K562 (cell line): ENCODE measurements around the gene CDCA3. TPM values are rescaled to one million over a fixed set of nuclear protein-coding genes. Genes with fewer than 3 reads are reported as not detected.
A peak's percentile ranks its signal among the peaks of the same experiment; 100 is the strongest.

ENCODE experiments used
- BCLAF1 ChIP-seq, 2 experiments: fragments of 450-650 bp in 1 of 2; IDR thresholded peaks; 2 replicates each; pipeline ENCODE4 v1.6.1; 2011 to 2017; ENCODE audit warnings: low read depth in 2 of 2, antibody characterized with exemption in 1 of 2, borderline replicate concordance in 1 of 2, low read length in 1 of 2, mild to moderate bottlenecking in 1 of 2, mixed read lengths in 1 of 2; ENCODE audit not compliant: control insufficient read depth in 1 of 2
- CBX1 ChIP-seq: sonication (generic); IDR thresholded peaks from 2 replicates; pipeline ENCODE4 v1.6.1; 2016; ENCODE audit warnings: antibody characterized with exemption, low read depth, mild to moderate bottlenecking
- HDAC1 ChIP-seq, 2 experiments: fragments of 450-650 bp; IDR thresholded peaks; 2 replicates each; pipeline ENCODE4 v1.6.1; 2016 to 2017; ENCODE audit warnings: inconsistent platforms in 1 of 2, mild to moderate bottlenecking in 1 of 2, moderate library complexity in 1 of 2
- HMGXB4 ChIP-seq: sonication (generic); formaldehyde crosslinking; IDR thresholded peaks from 2 replicates; pipeline ENCODE4 v1.8.1; 2023; ENCODE audit warnings: mild to moderate bottlenecking, missing genetic modification reagents
- HNRNPUL1 ChIP-seq: fragments of 200-400 bp; formaldehyde crosslinking; IDR thresholded peaks from 2 replicates; pipeline ENCODE4 v1.6.1; 2017; ENCODE audit warnings: low read length
- KDM1A ChIP-seq, 2 experiments: fragments of 450-650 bp; IDR thresholded peaks; 2 replicates each; pipeline ENCODE4 v1.6.1; 2016; ENCODE audit warnings: mild to moderate bottlenecking in 2 of 2
- KLF16 ChIP-seq: IDR thresholded peaks from 2 replicates; pipeline ENCODE4 v1.6.1; 2016; ENCODE audit warnings: antibody characterized with exemption
- MITF ChIP-seq: IDR thresholded peaks from 2 replicates; pipeline ENCODE4 v1.6.1; 2014; ENCODE audit warnings: antibody characterized with exemption
- THRB ChIP-seq: fragments of 450-650 bp; formaldehyde crosslinking; conservative IDR thresholded peaks from 2 replicates; pipeline ENCODE4 v1.4.0; 2022; ENCODE audit warnings: mild to moderate bottlenecking, missing genetic modification characterization
- ZNF354B ChIP-seq: fragments of 250-450 bp; sonication (Bioruptor Pico); IDR thresholded peaks from 2 replicates; pipeline ENCODE4 v1.4.0; 2020
- ZZZ3 ChIP-seq: fragments of 450-650 bp; IDR thresholded peaks from 2 replicates; pipeline ENCODE4 v1.6.1; 2016; ENCODE audit warnings: antibody characterized with exemption, mild to moderate bottlenecking, moderate library complexity
- polyA plus RNA-seq, 8 experiments: library from polyadenylated mRNA; depleted of rRNA in 4 of 8; stranded (reverse) in 5 of 8; unstranded in 3 of 8; fragments of >200 nt; fragmentation: Nextera tagmentation in 2 of 8; fragmentation: Illumina TruSeq in 1 of 8; extraction: Ambion mirVana in 2 of 8; extraction: Trizol in 1 of 8; gene quantifications; 2 replicates each; pipeline versions ENCODE4 v1.2.1 to v1.2.3, GENCODE V29; 2011 to 2014; ENCODE audit warnings: inconsistent platforms in 1 of 8, missing spikeins in 1 of 8
- total RNA-seq, 7 experiments: library from RNA; depleted of rRNA in 6 of 7; stranded (reverse); fragments of >200 nt in 6 of 7; fragmentation: Illumina TruSeq in 2 of 7; extraction: Trizol in 2 of 7; gene quantifications; 2 replicates each; pipeline versions ENCODE4 v1.2.1 to v1.2.3, GENCODE V29; 2011 to 2021; ENCODE audit warnings: low replicate concordance in 1 of 7
- TF ChIP-seq, protein P1 (sequence below): sonication (generic); formaldehyde crosslinking; IDR thresholded peaks from 2 replicates; pipeline ENCODE4 v1.8.1; 2022; ENCODE audit warnings: missing genetic modification reagents

The CDCA3 gene
- total and polyA plus RNA-seq, 9 of the 15 experiments (the other 6 are each of a cell fraction or from before 2014, with no cell fraction given) = 24.2 to 80.8 (median 55.1) TPM

DNA sequence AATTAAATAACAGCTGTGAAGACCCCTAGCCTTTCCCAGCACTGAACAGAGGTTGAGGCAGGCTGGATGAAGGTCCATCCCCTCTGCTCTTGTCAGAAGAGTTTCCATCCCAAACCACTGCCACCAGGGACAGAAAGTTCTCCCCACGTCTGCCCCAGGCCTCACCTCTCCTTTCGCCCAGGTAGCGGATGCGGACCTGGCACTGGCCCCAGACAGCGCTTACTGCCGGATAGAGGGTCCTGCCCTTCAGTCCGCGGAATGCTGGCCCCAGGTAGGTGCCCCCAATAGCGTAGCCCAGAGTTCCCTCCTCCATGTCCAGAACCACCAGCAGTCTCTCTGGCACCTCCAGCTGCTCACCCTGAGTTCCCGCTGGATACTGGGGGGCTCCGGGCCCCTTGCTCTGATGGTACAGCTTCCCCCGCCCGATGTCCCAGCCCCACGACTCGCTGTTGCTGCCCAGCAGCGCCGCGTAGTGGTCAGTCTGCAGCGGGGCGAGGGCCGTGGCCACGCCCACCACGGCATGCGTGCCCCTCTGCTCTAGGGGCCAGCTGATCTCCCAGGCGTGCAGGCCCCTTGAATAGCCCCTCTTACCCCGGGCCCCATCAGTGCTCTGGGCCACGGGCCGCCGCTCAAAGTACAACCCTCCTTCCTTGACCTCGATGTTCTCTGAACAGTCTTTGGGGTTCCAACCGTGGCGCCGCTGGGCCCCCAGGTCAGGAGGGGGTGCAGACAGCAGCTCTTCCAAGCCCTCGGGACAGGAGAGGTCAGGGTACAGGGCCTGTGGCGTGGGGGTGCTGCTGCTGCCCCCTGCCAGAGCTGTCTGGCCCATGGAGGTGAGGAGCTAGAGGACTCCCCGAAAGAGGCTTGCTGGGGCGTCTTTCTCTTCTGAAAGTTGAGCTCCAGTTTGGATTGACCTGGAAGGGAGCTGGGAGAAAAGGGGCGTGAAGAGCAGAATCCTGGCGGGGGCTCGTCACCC, 21.3 kb upstream of the CDCA3 start (continued):
- no peak for TF ChIP-seq BCLAF1 (IDR thresholded peaks at IDR 0.05; ENCODE audit: borderline replicate concordance in 1 of 2, control insufficient read depth in 1 of 2, low read depth in 2 of 2, low read length in 1 of 2)
- TF ChIP-seq HNRNPUL1 = no peak
- no peak for TF ChIP-seq HMGXB4 (CRISPR knock-in tag)
- 0 out of 2 replicates have a peak, but pooled peaks have one; percentile 31 for TF ChIP-seq KLF16
- no peak for TF ChIP-seq THRB (CRISPR knock-in tag)
- TF ChIP-seq, protein P1, sequence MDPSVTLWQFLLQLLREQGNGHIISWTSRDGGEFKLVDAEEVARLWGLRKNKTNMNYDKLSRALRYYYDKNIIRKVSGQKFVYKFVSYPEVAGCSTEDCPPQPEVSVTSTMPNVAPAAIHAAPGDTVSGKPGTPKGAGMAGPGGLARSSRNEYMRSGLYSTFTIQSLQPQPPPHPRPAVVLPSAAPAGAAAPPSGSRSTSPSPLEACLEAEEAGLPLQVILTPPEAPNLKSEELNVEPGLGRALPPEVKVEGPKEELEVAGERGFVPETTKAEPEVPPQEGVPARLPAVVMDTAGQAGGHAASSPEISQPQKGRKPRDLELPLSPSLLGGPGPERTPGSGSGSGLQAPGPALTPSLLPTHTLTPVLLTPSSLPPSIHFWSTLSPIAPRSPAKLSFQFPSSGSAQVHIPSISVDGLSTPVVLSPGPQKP (CRISPR knock-in tag) = no peak
- no peak for TF ChIP-seq MITF
- peak; percentile 28; the same call in 1 of the 2 replicates for TF ChIP-seq CBX1
- no peak for TF ChIP-seq ZZZ3
- no peak for TF ChIP-seq KDM1A (IDR thresholded peaks at IDR 0.05)
- TF ChIP-seq ZNF354B = no peak
- TF ChIP-seq HDAC1 (IDR thresholded peaks at IDR 0.05) = peak; percentile 40 to 75; a peak in 2 of 4 replicates
